ENCODE data around the gene KRTCAP3. TPM values are rescaled to one million over a fixed set of nuclear protein-coding genes. Genes with fewer than 3 reads are reported as not detected.
A peak's percentile ranks its signal among the peaks of the same experiment; 100 is the strongest.

The KRTCAP3 gene
- total and polyA plus RNA-seq, 9 of the 15 experiments (the other 6 are each of a cell fraction or from before 2014, with no cell fraction given), result 0.24 to 1.4 (median 0.73) TPM

DNA sequence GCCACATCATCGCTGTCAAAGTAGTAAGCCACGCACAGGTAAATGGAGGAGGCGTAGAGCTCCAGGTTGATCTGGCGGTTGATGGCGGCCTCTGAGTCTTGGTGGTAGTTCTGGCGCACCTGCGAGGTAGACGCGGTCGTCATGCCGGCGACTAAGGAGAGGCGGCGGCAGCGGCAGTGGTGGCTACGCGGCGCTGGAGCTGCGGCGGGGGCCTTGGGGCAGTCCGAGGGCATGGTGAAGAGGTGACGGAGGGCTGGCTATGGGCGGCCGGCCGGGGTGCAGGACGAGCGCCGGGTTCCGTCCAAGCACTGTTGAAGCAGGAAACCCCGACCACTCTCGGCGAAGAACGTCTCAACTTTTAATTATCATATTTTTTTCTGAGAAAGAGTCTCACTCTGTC is 49.0 kb upstream of the KRTCAP3 start:
- ChIA-PET POLR2A (interaction anchor here (1.2 kb wide), 1 partner anchor 35 kb away, joined by 4 read pairs; no protein-coding TSS in a partner anchor), CTCF (ENCODE audit: low intra/inter-chr PET ratio) (no interaction called here)
- Histone ChIP-seq H3K79me2 (ENCODE audit: control insufficient read depth, insufficient read depth, low read length) (peaks cover 92% of the 10 kb centered on the region), H3K9ac (ENCODE audit: insufficient read depth in 1 of 2, low read depth in 2 of 2, low read length in 2 of 2) (no peak overlapping the region), H3K4me3 (no peak overlapping the region), H3K27me3 (ENCODE audit: control insufficient read depth in 2 of 2, insufficient read depth in 2 of 2, low read length in 2 of 2) (no peaks in the 10 kb centered on the region), H3K9me1 (ENCODE audit: control insufficient read depth, insufficient read depth, low read length) (no peaks in the 10 kb centered on the region), H3K36me3 (ENCODE audit: control insufficient read depth, insufficient read depth, low read length) (peaks cover 43% of the 10 kb centered on the region; the same call in 2 of the 3 replicates), H3K4me1 (replicated peaks in 1 of 2; ENCODE audit: control insufficient read depth in 2 of 2, insufficient read depth in 2 of 2, low read length in 2 of 2) (peaks cover 0 to 5% of the 10 kb centered on the region in 2 experiments; a peak in 3 of 5 replicates), H3K9me3 (replicated peaks; ENCODE audit: control insufficient read depth, insufficient read depth, low read depth, low read length) (no peaks in the 10 kb centered on the region), H3K27ac (ENCODE audit: extremely low read depth, low read depth, low read length) (no peak overlapping the region), H3K4me2 (ENCODE audit: insufficient read depth, low read length) (no peak overlapping the region), H4K20me1 (replicated peaks; ENCODE audit: control insufficient read depth, insufficient read depth, low read length) (no peaks in the 10 kb centered on the region; the same call in 1 of the 2 replicates), H2AFZ (ENCODE audit: low read depth, low read length) (no peak overlapping the region)
- DNase-seq (ENCODE audit: extremely low read depth in 1 of 4, low spot score in 3 of 4) (no peak), ATAC-seq (no peak), FAIRE-seq (no peak)
- in situ Hi-C loops (cut with MboI), result no loop called here
- WGBS (ENCODE audit: insufficient coverage, low coverage, missing lambda C conversion rate), result 97% methylated on average over 7 of the region's 33 CpGs
- intact Hi-C loops (cut with micrococcal nuclease), result no loop called here
- TF ChIP-seq, protein P1, sequence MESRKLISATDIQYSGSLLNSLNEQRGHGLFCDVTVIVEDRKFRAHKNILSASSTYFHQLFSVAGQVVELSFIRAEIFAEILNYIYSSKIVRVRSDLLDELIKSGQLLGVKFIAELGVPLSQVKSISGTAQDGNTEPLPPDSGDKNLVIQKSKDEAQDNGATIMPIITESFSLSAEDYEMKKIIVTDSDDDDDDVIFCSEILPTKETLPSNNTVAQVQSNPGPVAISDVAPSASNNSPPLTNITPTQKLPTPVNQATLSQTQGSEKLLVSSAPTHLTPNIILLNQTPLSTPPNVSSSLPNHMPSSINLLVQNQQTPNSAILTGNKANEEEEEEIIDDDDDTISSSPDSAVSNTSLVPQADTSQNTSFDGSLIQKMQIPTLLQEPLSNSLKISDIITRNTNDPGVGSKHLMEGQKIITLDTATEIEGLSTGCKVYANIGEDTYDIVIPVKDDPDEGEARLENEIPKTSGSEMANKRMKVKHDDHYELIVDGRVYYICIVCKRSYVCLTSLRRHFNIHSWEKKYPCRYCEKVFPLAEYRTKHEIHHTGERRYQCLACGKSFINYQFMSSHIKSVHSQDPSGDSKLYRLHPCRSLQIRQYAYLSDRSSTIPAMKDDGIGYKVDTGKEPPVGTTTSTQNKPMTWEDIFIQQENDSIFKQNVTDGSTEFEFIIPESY (CRISPR knock-in tag; IDR thresholded peaks at IDR 0.05), result peak; percentile 80; the same call in 1 of the 2 replicates
- TF ChIP-seq SMAD2 (IDR thresholded peaks at IDR 0.05; ENCODE audit: low read depth, low read length) (no peak), POLR2G (IDR thresholded peaks at IDR 0.05; ENCODE audit: low read depth, low read length) (0 out of 2 replicates have a peak, but pooled peaks have one; percentile 27), ZKSCAN8 (CRISPR knock-in tag; IDR thresholded peaks at IDR 0.05) (no peak), SMARCA4 (IDR thresholded peaks at IDR 0.05) (no peak), MAFK (IDR thresholded peaks at IDR 0.05; ENCODE audit: low read length) (no peak)
- BruUV-seq (replicated peaks), result no TSS peak
